ENCODE data around the gene GPC3.

- TF ChIP-seq CTCF (IDR thresholded peaks at IDR 0.05; ENCODE audit: low read length) (no peak), EZH2 (IDR thresholded peaks at IDR 0.05; ENCODE audit: borderline replicate concordance, low read length) (no peak)
These were observed 425.5 kb downstream of the GPC3 start for GRCh38 chrX:133559909-133560308.
